AG10803 (cell line): Measurements from ENCODE around the gene SP6.

Experiments used
- DNase-seq: peaks from one replicate; pipeline ENCODE4 v3.0.0; 2010; ENCODE audit warnings: low read depth
- H3K4me3 ChIP-seq: 2 replicates; pipeline ENCODE4 v1.5.1; 2011; ENCODE audit warnings: mild to moderate bottlenecking, low read length, control low read depth
- TF ChIP-seq, protein P1 (sequence below): conservative IDR thresholded peaks from 2 replicates; pipeline ENCODE4 v1.5.1; 2011; ENCODE audit warnings: mild to moderate bottlenecking, low read length, control low read depth, inconsistent platforms

SP6 gene

DNA sequence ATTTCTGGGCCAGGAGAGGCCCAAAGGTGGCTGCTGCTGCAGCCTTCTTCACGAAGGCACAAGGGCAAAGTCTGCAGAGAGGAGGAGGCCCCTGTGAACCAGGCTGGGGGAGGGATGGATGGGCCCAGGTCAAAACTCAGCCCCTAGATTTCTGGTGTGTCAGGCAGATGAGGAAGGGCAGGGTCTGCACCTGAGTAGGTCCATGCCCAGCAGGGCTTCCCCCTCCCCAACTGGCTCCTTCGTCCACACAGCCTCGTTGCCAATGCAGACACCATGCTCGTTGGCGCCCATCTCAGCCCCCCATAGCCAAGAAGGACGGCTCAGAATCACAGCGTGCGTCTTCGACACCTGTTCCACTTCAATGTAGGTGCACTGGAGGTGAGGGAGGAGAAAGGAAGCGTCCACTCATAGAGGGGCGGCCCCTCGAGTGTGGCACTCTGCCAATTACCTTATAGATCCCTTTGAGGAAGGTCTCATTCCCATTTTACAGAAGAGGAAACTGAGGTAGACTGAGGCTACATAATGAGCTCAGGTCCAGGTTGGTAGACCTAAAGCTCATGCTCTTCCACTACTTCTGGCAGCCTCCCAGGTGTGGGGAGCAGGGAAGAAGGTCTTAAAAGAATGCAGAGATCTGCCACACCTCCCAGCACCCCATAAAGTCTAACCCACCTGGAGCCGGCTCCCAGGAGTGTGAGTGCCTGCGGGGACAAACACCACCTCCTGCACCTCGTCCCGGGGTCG is 10.8 kb downstream of the SP6 start:
- no peak for DNase-seq
- TF ChIP-seq, protein P1, sequence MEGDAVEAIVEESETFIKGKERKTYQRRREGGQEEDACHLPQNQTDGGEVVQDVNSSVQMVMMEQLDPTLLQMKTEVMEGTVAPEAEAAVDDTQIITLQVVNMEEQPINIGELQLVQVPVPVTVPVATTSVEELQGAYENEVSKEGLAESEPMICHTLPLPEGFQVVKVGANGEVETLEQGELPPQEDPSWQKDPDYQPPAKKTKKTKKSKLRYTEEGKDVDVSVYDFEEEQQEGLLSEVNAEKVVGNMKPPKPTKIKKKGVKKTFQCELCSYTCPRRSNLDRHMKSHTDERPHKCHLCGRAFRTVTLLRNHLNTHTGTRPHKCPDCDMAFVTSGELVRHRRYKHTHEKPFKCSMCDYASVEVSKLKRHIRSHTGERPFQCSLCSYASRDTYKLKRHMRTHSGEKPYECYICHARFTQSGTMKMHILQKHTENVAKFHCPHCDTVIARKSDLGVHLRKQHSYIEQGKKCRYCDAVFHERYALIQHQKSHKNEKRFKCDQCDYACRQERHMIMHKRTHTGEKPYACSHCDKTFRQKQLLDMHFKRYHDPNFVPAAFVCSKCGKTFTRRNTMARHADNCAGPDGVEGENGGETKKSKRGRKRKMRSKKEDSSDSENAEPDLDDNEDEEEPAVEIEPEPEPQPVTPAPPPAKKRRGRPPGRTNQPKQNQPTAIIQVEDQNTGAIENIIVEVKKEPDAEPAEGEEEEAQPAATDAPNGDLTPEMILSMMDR = no peak
- H3K4me3 ChIP-seq = peak overlapping the region; percentile 93

DNA sequence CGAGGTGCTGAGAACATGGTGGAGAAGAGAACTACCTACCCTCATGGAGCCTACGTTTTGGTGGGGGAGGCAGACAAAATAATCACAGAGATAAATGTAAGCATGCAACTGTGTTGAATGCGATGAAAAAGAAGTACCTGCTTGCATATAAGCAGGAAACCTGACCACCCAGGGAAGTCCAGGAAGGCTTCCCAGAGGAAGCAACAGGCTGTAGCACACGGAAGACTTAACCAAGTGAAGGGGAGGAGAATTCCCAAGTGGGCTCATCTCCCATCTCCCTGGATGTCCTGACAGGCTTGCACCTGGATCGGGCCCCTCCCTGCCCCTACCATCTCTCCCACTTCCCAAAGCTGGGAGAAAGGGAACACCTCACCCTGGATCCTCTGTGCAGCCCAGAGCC is 11.9 kb downstream of the SP6 start:
- DNase-seq = no peak
- TF ChIP-seq, protein P1 = no peak
- no peak overlapping the region for H3K4me3 ChIP-seq

DNA sequence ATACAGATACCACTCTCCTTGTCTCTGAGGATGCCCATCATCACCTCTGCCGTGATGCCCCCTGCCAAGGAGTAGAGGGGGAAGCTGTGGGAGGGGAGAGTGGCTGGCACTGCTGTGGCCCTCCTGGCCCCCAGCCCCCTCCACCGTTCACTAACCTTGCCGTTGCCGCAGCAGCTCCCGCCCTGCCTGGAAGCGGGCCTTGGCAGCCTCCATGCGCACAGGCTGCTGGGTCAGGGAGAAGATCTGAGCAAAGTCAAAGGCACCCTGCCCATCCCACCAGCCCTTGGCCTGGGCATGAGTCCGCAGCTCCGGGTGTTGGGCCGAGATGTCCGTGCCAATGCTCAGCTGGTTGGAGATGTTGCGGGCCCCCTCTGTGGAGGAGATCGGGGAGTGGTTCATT is 12.3 kb downstream of the SP6 start:
- H3K4me3 ChIP-seq = no peak overlapping the region
- TF ChIP-seq, protein P1 = no peak
- DNase-seq = no peak

DNA sequence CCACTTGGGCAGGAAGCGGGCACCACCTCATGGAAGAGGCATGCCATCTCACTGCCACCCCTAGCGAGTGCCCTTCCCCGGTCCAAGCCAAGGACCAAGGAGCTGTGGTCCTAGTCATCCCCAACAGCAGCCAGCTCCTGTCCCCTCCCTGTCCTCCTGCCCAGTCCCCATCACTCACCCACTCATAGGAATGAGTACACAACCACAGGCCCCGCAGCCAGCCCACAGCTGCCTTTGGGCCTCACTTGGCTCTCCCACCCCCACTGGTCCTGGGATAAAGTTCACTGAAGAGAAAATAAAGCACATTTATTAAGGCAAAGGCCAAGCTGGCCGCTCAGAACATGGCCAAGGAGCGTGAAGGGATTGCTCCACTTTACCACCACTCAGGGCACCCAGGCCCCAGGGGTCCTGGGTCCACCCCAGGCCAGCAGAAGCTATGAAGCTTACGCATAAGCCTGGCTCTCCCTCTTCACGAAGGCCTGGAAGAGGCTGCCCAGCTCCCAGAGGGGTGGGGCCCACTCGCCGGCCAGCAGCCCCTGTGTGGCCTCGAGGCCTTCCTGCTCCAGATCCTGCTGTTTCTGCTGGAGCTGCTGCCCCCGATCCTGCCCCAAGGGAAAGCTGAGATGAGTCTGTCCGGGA is 13.4 kb downstream of the SP6 start:
- no peak for DNase-seq
- TF ChIP-seq, protein P1 = no peak
- H3K4me3 ChIP-seq = no peak overlapping the region

DNA sequence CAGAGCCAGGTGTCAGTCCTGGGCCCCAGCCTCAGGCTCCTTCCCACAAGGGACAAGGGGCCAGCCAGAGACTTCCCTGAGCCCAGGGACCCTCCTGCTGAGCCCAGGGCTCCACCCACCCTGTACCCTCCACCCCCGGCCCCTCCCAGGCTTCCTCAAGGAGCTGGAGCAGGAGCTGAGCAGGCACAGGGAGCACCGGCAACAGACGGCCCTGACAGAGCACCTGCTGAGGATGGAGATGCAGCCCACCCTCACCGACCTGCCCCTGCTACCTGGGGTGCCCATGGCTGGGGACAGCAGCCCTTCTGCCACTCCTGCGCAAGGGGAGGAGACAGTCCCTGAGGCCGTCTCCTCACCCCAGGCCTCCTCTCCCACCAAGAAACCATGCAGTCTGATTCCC is 14.4 kb downstream of the SP6 start:
- no peak overlapping the region for H3K4me3 ChIP-seq
- TF ChIP-seq, protein P1 = no peak
- DNase-seq = no peak

DNA sequence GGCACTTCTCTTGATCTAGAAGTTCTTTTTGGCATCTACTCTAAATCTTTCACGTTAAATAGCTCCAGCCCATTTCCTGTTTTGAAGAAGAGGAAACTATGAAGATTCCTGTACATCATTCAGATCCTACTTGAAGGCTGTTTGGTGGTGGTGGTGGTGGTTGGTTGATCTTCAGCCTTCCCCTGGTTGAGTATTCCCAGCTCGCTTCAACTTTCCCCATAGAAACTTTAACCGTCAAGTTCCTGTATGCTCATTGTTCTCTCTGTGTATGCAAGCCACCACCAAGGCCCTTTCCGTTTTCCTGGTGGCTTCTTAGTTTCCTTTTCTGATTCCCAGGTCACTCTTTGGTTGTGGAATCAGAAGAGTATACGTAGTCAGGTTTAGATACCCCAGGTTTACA is 16.2 kb downstream of the SP6 start:
- no peak overlapping the region for H3K4me3 ChIP-seq
- no peak for DNase-seq
- TF ChIP-seq, protein P1 = no peak

DNA sequence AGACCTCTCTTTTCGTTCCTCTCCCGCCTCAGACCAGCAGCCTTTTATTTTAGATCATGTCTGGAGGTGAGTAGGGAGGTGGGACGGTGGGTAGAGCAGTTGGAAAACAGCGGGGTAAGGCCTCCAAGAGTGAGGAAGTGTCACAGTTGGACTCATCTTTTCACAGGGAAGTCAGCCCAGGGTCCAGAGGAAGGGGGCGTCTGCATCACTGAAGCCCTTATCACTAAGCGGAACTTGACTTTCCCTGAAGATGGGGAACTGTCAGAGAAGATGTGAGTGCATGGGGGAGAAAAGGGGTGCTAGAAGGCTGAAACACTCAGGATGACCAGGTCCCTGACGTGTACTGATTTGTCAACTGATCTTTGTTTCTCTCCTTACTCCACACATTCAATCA is 19.0 kb downstream of the SP6 start:
- peak overlapping the region; percentile 98 for H3K4me3 ChIP-seq
- TF ChIP-seq, protein P1 = no peak
- DNase-seq = no peak
